HepG2 (cell line): ENCODE results near the gene LIN7A. TPM values are rescaled to one million over a fixed set of nuclear protein-coding genes. Genes with fewer than 3 reads are reported as not detected.

Experiments
- ATAC-seq: fragments of 200-7000 bp; cut with Tn5 transposase; 3 replicates; pipeline ENCODE4 v1.9.1; 2020; ENCODE audit warnings: mild to moderate bottlenecking, moderate library complexity
- BruUV-seq: library from RNA; stranded (reverse); fragments of 400-500 nt; replicated peaks from 2 replicates; lab custom pipeline; 2021; lab: Mats Ljungman, UMichigan
- CTCF ChIA-PET: fragments of 300-600 bp; formaldehyde crosslinking; extraction: SDS; loops from one replicate; lab custom pipeline; 2021; ENCODE audit warnings: low total read pairs, inconsistent platforms, low intra/inter-chr PET ratio; lab: Yijun Ruan, JAX
- POLR2A ChIA-PET: fragments of 350-600 bp; sonication (Branson Sonifier 250); formaldehyde crosslinking; loops from one replicate; lab custom pipeline; 2020; ENCODE audit warnings: antibody characterized with exemption, inconsistent platforms; lab: Yijun Ruan, JAX
- DNase-seq: peaks from one replicate; pipeline ENCODE4 v3.0.0-alpha.2; 2015; ENCODE audit warnings: low spot score
- FAIRE-seq: peaks from 3 replicates; lab custom pipeline; 2011; peaks lifted over from hg19 to GRCh38; lab: Jason Lieb, UNC
- H2AFZ ChIP-seq: one replicate; pipeline ENCODE4 v1.6.1; 2011; ENCODE audit warnings: low read length, inconsistent platforms
- H3K27ac ChIP-seq: fragments of 300-600 bp; 3 replicates; pipeline ENCODE4 v1.8.0; 2011; ENCODE audit warnings: mixed run types, mild to moderate bottlenecking, mixed read lengths, low read length, inconsistent platforms; ENCODE audit not compliant: insufficient read depth; ENCODE audit errors: extremely low read length
- H3K27me3 ChIP-seq, 2 experiments: fragments of 200-600 bp in 1 of 2; 2 replicates in 1 of 2; 3 replicates in 1 of 2; pipeline versions ENCODE4 v1.6.0 to v1.8.0; 2011; ENCODE audit warnings: low read length in 2 of 2, mild to moderate bottlenecking in 2 of 2, moderate library complexity in 2 of 2, inconsistent platforms in 1 of 2; ENCODE audit not compliant: insufficient read depth in 2 of 2, control insufficient read depth in 1 of 2
- H3K36me3 ChIP-seq, 2 experiments: fragments of 200-600 bp in 1 of 2; replicated peaks in 1 of 2; 2 replicates in 1 of 2; 3 replicates in 1 of 2; pipeline versions ENCODE4 v1.5.1 to v1.8.0; 2011; ENCODE audit warnings: low read length in 2 of 2, inconsistent platforms in 1 of 2; ENCODE audit not compliant: insufficient read depth in 2 of 2, control insufficient read depth in 1 of 2
- H3K4me1 ChIP-seq: 2 replicates; pipeline ENCODE4 v1.5.1; 2012; ENCODE audit warnings: low read length, inconsistent platforms; ENCODE audit not compliant: insufficient read depth
- H3K4me2 ChIP-seq: 2 replicates; pipeline ENCODE4 v1.6.0; 2011; ENCODE audit warnings: low read depth, low read length, inconsistent platforms
- H3K4me3 ChIP-seq, 3 experiments: fragments of 200-600 bp in 1 of 3; sonication (generic), shearing (Covaris generic) in 1 of 3; replicated peaks in 1 of 3; 2 replicates each; pipeline ENCODE4 v1.5.1; 2011 to 2016; ENCODE audit warnings: low read length in 3 of 3, inconsistent platforms in 2 of 3, low read depth in 2 of 3, mild to moderate bottlenecking in 2 of 3, control low read depth in 1 of 3, mixed read lengths in 1 of 3; ENCODE audit not compliant: insufficient read depth in 1 of 3
- H3K79me2 ChIP-seq: one replicate; pipeline ENCODE4 v1.6.1; 2011; ENCODE audit warnings: low read length, inconsistent platforms; ENCODE audit not compliant: insufficient read depth
- H3K9ac ChIP-seq: 2 replicates; pipeline ENCODE4 v1.6.0; 2011; ENCODE audit warnings: mild to moderate bottlenecking, low read depth, low read length, inconsistent platforms; ENCODE audit not compliant: insufficient read depth
- H3K9me3 ChIP-seq: 2 replicates; pipeline ENCODE4 v1.5.1; 2012; ENCODE audit warnings: mild to moderate bottlenecking, low read length
- H4K20me1 ChIP-seq: 2 replicates; pipeline ENCODE4 v1.6.0; 2011; ENCODE audit warnings: inconsistent platforms, mild to moderate bottlenecking, low read length, moderate library complexity; ENCODE audit not compliant: insufficient read depth
- ARNT2 ChIP-seq: sonication (generic); formaldehyde crosslinking; IDR thresholded peaks from 2 replicates; pipeline ENCODE4 v1.8.0; 2022; ENCODE audit warnings: mild to moderate bottlenecking, low read depth, missing genetic modification reagents, moderate library complexity
- CAMTA2 ChIP-seq: sonication (generic); formaldehyde crosslinking; IDR thresholded peaks from 2 replicates; pipeline ENCODE4 v1.4.0; 2020; ENCODE audit warnings: mild to moderate bottlenecking, missing genetic modification reagents, borderline replicate concordance
- KDM4B ChIP-seq: sonication (generic); formaldehyde crosslinking; IDR thresholded peaks from 2 replicates; pipeline ENCODE4 v1.4.0; 2020; ENCODE audit warnings: missing genetic modification reagents
- ZEB1 ChIP-seq: IDR thresholded peaks from 2 replicates; pipeline ENCODE4 v1.6.1; 2012; ENCODE audit warnings: mild to moderate bottlenecking, low read depth, inconsistent platforms; ENCODE audit not compliant: insufficient replicate concordance
- ZNF12 ChIP-seq: sonication (generic); formaldehyde crosslinking; IDR thresholded peaks from 2 replicates; pipeline ENCODE4 v1.5.0; 2020; ENCODE audit warnings: missing genetic modification reagents
- ZNF292 ChIP-seq: sonication (generic); formaldehyde crosslinking; IDR thresholded peaks from 2 replicates; pipeline ENCODE4 v1.8.1; 2022; ENCODE audit warnings: mild to moderate bottlenecking, low read depth, missing genetic modification reagents, borderline replicate concordance
- ZNF362 ChIP-seq: sonication (generic); formaldehyde crosslinking; IDR thresholded peaks from 2 replicates; pipeline ENCODE4 v1.4.0; 2020; ENCODE audit warnings: missing genetic modification reagents, mild to moderate bottlenecking, borderline replicate concordance
- ZNF414 ChIP-seq: sonication (generic); formaldehyde crosslinking; IDR thresholded peaks from 2 replicates; pipeline ENCODE4 v1.5.0; 2020; ENCODE audit warnings: missing genetic modification reagents
- ZNF543 ChIP-seq: sonication (generic); formaldehyde crosslinking; IDR thresholded peaks from 2 replicates; pipeline ENCODE4 v1.4.0; 2020; ENCODE audit warnings: mild to moderate bottlenecking, missing genetic modification reagents
- ZNF772 ChIP-seq: sonication (generic); formaldehyde crosslinking; IDR thresholded peaks from 2 replicates; pipeline ENCODE4 v1.5.0; 2020; ENCODE audit warnings: mild to moderate bottlenecking, missing genetic modification reagents
- ZNF790 ChIP-seq: sonication (generic); formaldehyde crosslinking; IDR thresholded peaks from 2 replicates; pipeline ENCODE4 v1.8.0; 2022; ENCODE audit warnings: missing genetic modification reagents, mild to moderate bottlenecking, borderline replicate concordance
- WGBS: methylation state at CpG from one replicate; pipeline ENCODE4 v1.1.6; 2017; ENCODE audit warnings: low lambda C conversion rate; 5-methylcytosine and 5-hydroxymethylcytosine counted together
- in situ Hi-C: cut with HindIII; loops from 2 replicates; pipeline ENCODE4 v1.10.0; 2017; ENCODE audit warnings: low pct_unique_long_range_greater_than_20kb; ENCODE audit not compliant: extremely low pct_ligation_motif_present
- intact Hi-C: fragments of 100-400 bp; cut with micrococcal nuclease; formaldehyde crosslinking; loops from one replicate; pipeline ENCODE4 v1.10.0; 2022; ENCODE audit not compliant: unreplicated experiment
- polyA plus RNA-seq, 8 experiments: library from polyadenylated mRNA; depleted of rRNA in 3 of 8; stranded (reverse) in 7 of 8; unstranded in 1 of 8; fragments of >200 nt; fragmentation: Illumina TruSeq in 4 of 8; extraction: Trizol in 4 of 8; gene quantifications; 2 replicates each; pipeline versions ENCODE4 v1.2.1 to v1.2.3, GENCODE V29; 2011 to 2016; ENCODE audit warnings: low read depth in 4 of 8, missing spikeins in 1 of 8, mixed read lengths in 1 of 8; ENCODE audit not compliant: insufficient read depth in 1 of 8
- total RNA-seq, 5 experiments: library from RNA; depleted of rRNA; stranded (reverse); fragments of >200 nt; fragmentation: Illumina TruSeq; extraction: Trizol; gene quantifications; 2 replicates each; pipeline ENCODE4 v1.2.3, GENCODE V29; 2016; ENCODE audit warnings: low read depth in 1 of 5
- TF ChIP-seq, protein P1 (sequence below): sonication (generic); formaldehyde crosslinking; IDR thresholded peaks from 2 replicates; pipeline ENCODE4 v1.8.1; 2023; ENCODE audit warnings: mild to moderate bottlenecking, moderate library complexity, missing genetic modification reagents

LIN7A gene
- total and polyA plus RNA-seq, 2 of the 13 experiments (the other 11 are each of a cell fraction or from before 2014, with no cell fraction given) = 18.5 to 19.2 TPM

- in situ Hi-C loops = no loop called here
These were observed 143.2 kb downstream of the LIN7A start for GRCh38 chr12:80794551-80794950.

DNA sequence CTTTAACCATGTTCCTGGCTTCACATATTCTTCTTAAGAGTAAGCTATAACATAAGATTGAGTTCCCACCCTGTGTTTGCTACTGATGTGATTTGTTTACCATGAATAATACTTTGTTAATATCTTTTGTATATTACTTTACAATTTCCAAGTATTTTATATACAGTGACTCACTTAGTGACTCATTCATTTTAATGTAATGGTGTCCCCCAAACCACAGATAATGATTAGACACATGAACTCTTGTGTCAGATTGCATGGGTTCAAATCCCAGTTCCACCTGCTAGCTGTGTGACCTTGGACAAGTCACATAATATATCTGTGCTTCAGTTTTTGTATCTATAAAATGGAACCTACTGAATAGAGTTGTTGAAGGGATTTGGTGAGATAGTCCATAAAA, 144.9 kb downstream of the LIN7A start:
- Histone ChIP-seq H3K79me2 (no peaks in the 10 kb centered on the region), H3K4me2 (no peak overlapping the region), H3K9me3 (no peaks in the 10 kb centered on the region), H3K4me1 (no peaks in the 10 kb centered on the region), H3K9ac (no peak overlapping the region), H2AFZ (no peak overlapping the region), H3K27me3 (no peaks in the 10 kb centered on the region), H3K36me3 (peaks cover 1 to 7% of the 10 kb centered on the region in 2 experiments; a peak in 3 of 5 replicates), H4K20me1 (no peaks in the 10 kb centered on the region; the same call in 1 of the 2 replicates), H3K4me3 (no peak overlapping the region), H3K27ac (no peak overlapping the region)
- intact Hi-C loops = no loop called here
- in situ Hi-C loops = no loop called here
- DNase-seq (no peak), FAIRE-seq (no peak), ATAC-seq (no peak)
- TF ChIP-seq ZNF414 (no peak), ZNF12 (CRISPR knock-in tag) (no peak), ZNF292 (CRISPR knock-in tag) (no peak), ZNF362 (CRISPR knock-in tag) (no peak), CAMTA2 (CRISPR knock-in tag) (no peak), ARNT2 (CRISPR knock-in tag) (no peak), KDM4B (CRISPR knock-in tag) (no peak), ZEB1 (no peak), ZNF543 (CRISPR knock-in tag) (no peak)
- TF ChIP-seq, protein P1, sequence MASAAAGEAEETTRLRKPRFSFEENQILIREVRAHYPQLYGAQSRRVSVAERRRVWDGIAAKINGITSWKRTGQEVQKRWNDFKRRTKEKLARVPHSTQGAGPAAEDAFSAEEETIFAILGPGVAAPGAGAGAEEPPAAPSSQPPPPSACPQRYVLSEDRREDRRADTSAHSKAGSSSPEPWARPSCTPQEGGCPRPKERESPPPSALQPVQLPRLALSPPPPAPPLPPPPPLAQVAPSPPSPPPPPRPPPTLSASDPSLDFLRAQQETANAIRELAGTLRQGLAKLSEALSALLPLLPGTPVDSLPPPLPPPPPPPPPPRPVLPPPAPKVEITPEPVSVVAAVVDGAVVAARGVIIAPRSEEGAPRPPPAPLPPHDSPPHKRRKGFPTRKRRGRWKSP (CRISPR knock-in tag) = no peak
- ChIA-PET CTCF (no interaction called here), POLR2A (interaction anchor here (1.2 kb wide), 1 partner anchor 144 kb away, joined by 3 read pairs; no protein-coding TSS in a partner anchor)
- no TSS peak for BruUV-seq

More at GRCh38 chr12:80794551-80794950, 143.2 kb downstream of the LIN7A start:
- DNase-seq = no peak
- Histone ChIP-seq H3K4me3 (no peak overlapping the region), H3K4me1 (no peaks in the 10 kb centered on the region), H3K36me3 (peaks cover 1 to 14% of the 10 kb centered on the region in 2 experiments; a peak in 3 of 5 replicates), H3K27ac (no peak overlapping the region)
- 91% methylated on average over 1 of the region's 1 CpG for WGBS
- intact Hi-C loops = no loop called here
- CTCF ChIA-PET = no interaction called here
- no peak for TF ChIP-seq ZNF790 (CRISPR knock-in tag)
- no peak for TF ChIP-seq ZNF772 (CRISPR knock-in tag)
- TF ChIP-seq, all 625 proteins: peak for 0
- Histone ChIP-seq H3K4me2 (no peak overlapping the region), H3K79me2 (no peaks in the 10 kb centered on the region), H3K9me3 (no peaks in the 10 kb centered on the region), H3K9ac (no peak overlapping the region), H3K27me3 (no peaks in the 10 kb centered on the region), H4K20me1 (no peaks in the 10 kb centered on the region; the same call in 1 of the 2 replicates), H2AFZ (no peak overlapping the region)
- no peak for ATAC-seq
- no peak for FAIRE-seq
- no TSS peak for BruUV-seq
- POLR2A ChIA-PET = no interaction called here
